ENCODE results near the gene KIF1B.

- no peak for TF ChIP-seq POLR2AphosphoS5 (IDR thresholded peaks at IDR 0.05; ENCODE audit: low read depth, low read length)
- no peak for TF ChIP-seq POLR2A (IDR thresholded peaks at IDR 0.05; ENCODE audit: low read depth, low read length)
- no peak for TF ChIP-seq TAF1 (IDR thresholded peaks at IDR 0.05; ENCODE audit: low read depth, low read length)
Measured at GRCh38 chr1:10187026-10187334, 23.4 kb upstream of the KIF1B start.
